H9 (cell line): ENCODE measurements around the gene DDX28. TPM values are rescaled to one million over a fixed set of nuclear protein-coding genes. Genes with fewer than 3 reads are reported as not detected.

Source experiments
- DNase-seq: peaks from one replicate; pipeline ENCODE4 v3.0.0-alpha.2; 2017
- H2AFZ ChIP-seq: one replicate; pipeline ENCODE4 v1.6.1; 2013; ENCODE audit warnings: mild to moderate bottlenecking, low read length, control low read depth, moderate library complexity
- H2AK5ac ChIP-seq: 2 replicates; pipeline ENCODE4 v1.6.1; 2013; ENCODE audit warnings: low read length, control low read depth, mixed read lengths; ENCODE audit not compliant: insufficient read length
- H2BK120ac ChIP-seq: one replicate; pipeline ENCODE4 v1.6.1; 2013; ENCODE audit warnings: low read depth, mild to moderate bottlenecking, low read length, control low read depth, inconsistent platforms; ENCODE audit not compliant: poor library complexity, severe bottlenecking
- H2BK12ac ChIP-seq: 2 replicates; pipeline ENCODE4 v1.6.1; 2013; ENCODE audit warnings: low read length, control low read depth, mixed read lengths, low read depth; ENCODE audit not compliant: insufficient read length
- H2BK15ac ChIP-seq: 2 replicates; pipeline ENCODE4 v1.6.1; 2013; ENCODE audit warnings: low read depth, low read length, control low read depth
- H2BK20ac ChIP-seq: one replicate; pipeline ENCODE4 v1.6.1; 2013; ENCODE audit warnings: low read depth, mild to moderate bottlenecking, low read length, control low read depth, inconsistent platforms; ENCODE audit not compliant: poor library complexity, severe bottlenecking
- H2BK5ac ChIP-seq: 2 replicates; pipeline ENCODE4 v1.6.1; 2013; ENCODE audit warnings: low read length, control low read depth, mixed read lengths; ENCODE audit not compliant: insufficient read length
- H3K14ac ChIP-seq: 2 replicates; pipeline ENCODE4 v1.6.1; 2013; ENCODE audit warnings: low read length, control low read depth; ENCODE audit not compliant: insufficient read depth
- H3K18ac ChIP-seq: 2 replicates; pipeline ENCODE4 v1.6.1; 2013; ENCODE audit warnings: low read depth, mild to moderate bottlenecking, mixed read lengths, low read length, control low read depth; ENCODE audit not compliant: insufficient read length
- H3K23ac ChIP-seq: 2 replicates; pipeline ENCODE4 v1.6.1; 2013; ENCODE audit warnings: low read length, control low read depth, mixed read lengths, low read depth; ENCODE audit not compliant: insufficient read length
- H3K23me2 ChIP-seq: 2 replicates; pipeline ENCODE4 v1.6.1; 2013; ENCODE audit warnings: low read depth, mild to moderate bottlenecking, mixed read lengths, low read length, control low read depth; ENCODE audit not compliant: insufficient read length, poor library complexity, severe bottlenecking
- H3K27ac ChIP-seq: 2 replicates; pipeline ENCODE4 v1.5.1; 2013; ENCODE audit warnings: low read length, control low read depth, mixed read lengths, low read depth; ENCODE audit not compliant: insufficient read length
- H3K27me3 ChIP-seq: 2 replicates; pipeline ENCODE4 v1.6.1; 2013; ENCODE audit warnings: low read length, control low read depth, inconsistent platforms; ENCODE audit not compliant: insufficient read depth
- H3K4ac ChIP-seq: 2 replicates; pipeline ENCODE4 v1.6.1; 2013; ENCODE audit warnings: low read depth, mild to moderate bottlenecking, control low read depth, inconsistent platforms, low read length, moderate library complexity
- H3K4me1 ChIP-seq: 2 replicates; pipeline ENCODE4 v1.6.1; 2013; ENCODE audit warnings: low read length, control low read depth, inconsistent platforms; ENCODE audit not compliant: insufficient read depth
- H3K4me2 ChIP-seq: 2 replicates; pipeline ENCODE4 v1.6.1; 2013; ENCODE audit warnings: low read length, control low read depth, mixed read lengths; ENCODE audit not compliant: insufficient read length, insufficient read depth
- H3K56ac ChIP-seq: 2 replicates; pipeline ENCODE4 v1.6.1; 2013; ENCODE audit warnings: low read depth, mild to moderate bottlenecking, mixed read lengths, low read length, control low read depth; ENCODE audit not compliant: insufficient read length
- H3K79me1 ChIP-seq: 2 replicates; pipeline ENCODE4 v1.6.1; 2013; ENCODE audit warnings: low read depth, mild to moderate bottlenecking, moderate library complexity, low read length, control low read depth, inconsistent platforms; ENCODE audit not compliant: insufficient read depth, poor library complexity, severe bottlenecking
- H3K79me2 ChIP-seq: 2 replicates; pipeline ENCODE4 v1.6.1; 2013; ENCODE audit warnings: low read length, control low read depth, inconsistent platforms; ENCODE audit not compliant: insufficient read depth
- H3K9ac ChIP-seq: 2 replicates; pipeline ENCODE4 v1.6.1; 2013; ENCODE audit warnings: low read length, control low read depth, mixed read lengths; ENCODE audit not compliant: insufficient read length; ENCODE audit errors: extremely low read depth
- H3K9me3 ChIP-seq: one replicate; pipeline ENCODE4 v1.6.1; 2013; ENCODE audit warnings: low read depth, low read length, inconsistent platforms; ENCODE audit not compliant: control insufficient read depth
- H3T11ph ChIP-seq: one replicate; pipeline ENCODE4 v1.6.1; 2013; ENCODE audit warnings: mild to moderate bottlenecking, low read length, control low read depth, inconsistent platforms
- H4K20me1 ChIP-seq: one replicate; pipeline ENCODE4 v1.6.1; 2013; ENCODE audit not compliant: control insufficient read depth, insufficient read length, insufficient read depth
- H4K5ac ChIP-seq: 2 replicates; pipeline ENCODE4 v1.6.1; 2013; ENCODE audit warnings: low read depth, mild to moderate bottlenecking, mixed read lengths, low read length, control low read depth; ENCODE audit not compliant: insufficient read length
- H4K8ac ChIP-seq: replicated peaks from 2 replicates; pipeline ENCODE4 v1.6.1; 2013; ENCODE audit warnings: low read length, control low read depth, mixed read lengths, low read depth; ENCODE audit not compliant: insufficient read length
- H4K91ac ChIP-seq: 2 replicates; pipeline ENCODE4 v1.6.1; 2013; ENCODE audit warnings: low read depth, mild to moderate bottlenecking, moderate library complexity, mixed read lengths, low read length, control low read depth; ENCODE audit not compliant: insufficient read length
- H3K27ac Mint-ChIP-seq, 3 experiments: 2 replicates in 2 of 3; 3 replicates in 1 of 3; pipeline ENCODE4 v1.8.0; 2020 to 2021; ENCODE audit warnings: mixed read lengths in 3 of 3, mild to moderate bottlenecking in 1 of 3, moderate library complexity in 1 of 3
- H3K27me3 Mint-ChIP-seq: 2 replicates; pipeline ENCODE4 v1.8.0; 2021; ENCODE audit warnings: low read depth, mild to moderate bottlenecking, moderate library complexity, mixed read lengths
- H3K36me3 Mint-ChIP-seq, 3 experiments: 2 replicates in 2 of 3; 3 replicates in 1 of 3; pipeline ENCODE4 v1.8.0; 2020 to 2021; ENCODE audit warnings: low read depth in 3 of 3, mixed read lengths in 3 of 3; ENCODE audit not compliant: insufficient read depth in 1 of 3
- H3K4me1 Mint-ChIP-seq, 2 experiments: 2 replicates each; pipeline ENCODE4 v1.8.0; 2020; ENCODE audit warnings: mixed read lengths in 2 of 2
- H3K4me3 Mint-ChIP-seq, 2 experiments: 2 replicates in 1 of 2; 3 replicates in 1 of 2; pipeline ENCODE4 v1.8.0; 2020 to 2021; ENCODE audit warnings: mild to moderate bottlenecking in 2 of 2, mixed read lengths in 2 of 2, moderate library complexity in 1 of 2
- H3K9me3 Mint-ChIP-seq, 2 experiments: 2 replicates in 1 of 2; 3 replicates in 1 of 2; pipeline ENCODE4 v1.8.0; 2020; ENCODE audit warnings: mild to moderate bottlenecking in 2 of 2, mixed read lengths in 2 of 2, moderate library complexity in 1 of 2
- WGBS: extraction: QIAGEN DNeasy Blood & Tissue Kit; methylation state at CpG from one replicate; pipeline ENCODE4 v1.1.7; 2013; ENCODE audit warnings: missing lambda C conversion rate, low lambda C conversion rate, mixed read lengths; ENCODE audit not compliant: insufficient read length; ENCODE audit errors: extremely low coverage; 5-methylcytosine and 5-hydroxymethylcytosine counted together
- total RNA-seq: library from RNA; stranded (reverse); gene quantifications from 2 replicates; pipeline ENCODE4 v1.2.1, GENCODE V29; 2021
- TF ChIP-seq, protein P1 (sequence below): fragments of 200-600 bp; sonication (generic); conservative IDR thresholded peaks from 3 replicates; pipeline ENCODE4 v1.8.0; 2021; ENCODE audit warnings: antibody characterized with exemption, mild to moderate bottlenecking

DDX28 gene
- total RNA-seq, 1 experiment from 2014 or later = 22.9 TPM

DNA sequence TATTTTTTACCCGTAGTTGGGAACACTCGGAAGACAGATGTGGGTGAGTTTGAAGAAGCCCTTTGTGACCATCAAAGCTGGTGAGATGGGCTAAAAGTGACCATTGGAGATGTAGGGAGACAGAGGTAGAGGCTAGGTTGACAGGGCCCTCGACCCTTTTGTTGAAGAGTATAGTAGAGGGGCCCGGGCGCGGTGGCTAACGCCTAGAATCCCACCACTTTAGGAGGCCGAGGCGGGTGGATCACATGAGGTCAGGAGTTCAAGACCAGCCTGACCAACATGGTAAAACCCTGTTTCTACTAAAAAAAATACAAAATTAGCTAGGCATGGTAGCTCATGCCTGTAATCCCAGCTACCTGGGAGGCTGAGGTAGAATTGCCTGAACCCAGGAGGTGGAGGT is 45.9 kb upstream of the DDX28 start:
- H3K4me2 ChIP-seq = no peak overlapping the region
- H3K79me2 ChIP-seq = no peaks in the 10 kb centered on the region
- no peaks in the 10 kb centered on the region for H3K4me1 ChIP-seq
- no peak overlapping the region for H3K27ac ChIP-seq
- Mint-ChIP-seq H3K36me3 (peaks cover 13 to 50% (median 32%) of the 10 kb centered on the region in 3 experiments; a peak in 6 of 7 replicates), H3K4me1 (no peaks in the 10 kb centered on the region), H3K9me3 (no peaks in the 10 kb centered on the region), H3K4me3 (no peak overlapping the region), H3K27me3 (no peaks in the 10 kb centered on the region), H3K27ac (no peak overlapping the region)
- H3K9me3 ChIP-seq = no peaks in the 10 kb centered on the region
- no peak overlapping the region for H4K8ac ChIP-seq
- no peak overlapping the region for H2AK5ac ChIP-seq
- no peak overlapping the region for H3K4ac ChIP-seq
- H3K14ac ChIP-seq = no peak overlapping the region
- H4K91ac ChIP-seq = no peak overlapping the region
- H3K23ac ChIP-seq = no peak overlapping the region
- no peaks in the 10 kb centered on the region for H4K20me1 ChIP-seq
- no peak overlapping the region for H3K56ac ChIP-seq
- DNase-seq = no peak
- no CpG with 5 or more reads among the region's 9 CpGs for WGBS
- no peak overlapping the region for H2BK20ac ChIP-seq
- no peak overlapping the region for H3T11ph ChIP-seq
- H2BK12ac ChIP-seq = no peak overlapping the region
- TF ChIP-seq, protein P1, sequence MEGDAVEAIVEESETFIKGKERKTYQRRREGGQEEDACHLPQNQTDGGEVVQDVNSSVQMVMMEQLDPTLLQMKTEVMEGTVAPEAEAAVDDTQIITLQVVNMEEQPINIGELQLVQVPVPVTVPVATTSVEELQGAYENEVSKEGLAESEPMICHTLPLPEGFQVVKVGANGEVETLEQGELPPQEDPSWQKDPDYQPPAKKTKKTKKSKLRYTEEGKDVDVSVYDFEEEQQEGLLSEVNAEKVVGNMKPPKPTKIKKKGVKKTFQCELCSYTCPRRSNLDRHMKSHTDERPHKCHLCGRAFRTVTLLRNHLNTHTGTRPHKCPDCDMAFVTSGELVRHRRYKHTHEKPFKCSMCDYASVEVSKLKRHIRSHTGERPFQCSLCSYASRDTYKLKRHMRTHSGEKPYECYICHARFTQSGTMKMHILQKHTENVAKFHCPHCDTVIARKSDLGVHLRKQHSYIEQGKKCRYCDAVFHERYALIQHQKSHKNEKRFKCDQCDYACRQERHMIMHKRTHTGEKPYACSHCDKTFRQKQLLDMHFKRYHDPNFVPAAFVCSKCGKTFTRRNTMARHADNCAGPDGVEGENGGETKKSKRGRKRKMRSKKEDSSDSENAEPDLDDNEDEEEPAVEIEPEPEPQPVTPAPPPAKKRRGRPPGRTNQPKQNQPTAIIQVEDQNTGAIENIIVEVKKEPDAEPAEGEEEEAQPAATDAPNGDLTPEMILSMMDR = no peak
- no peak overlapping the region for H4K5ac ChIP-seq
- no peaks in the 10 kb centered on the region for H3K23me2 ChIP-seq
- H3K18ac ChIP-seq = no peak overlapping the region
- no peak overlapping the region for H2BK120ac ChIP-seq
- no peak overlapping the region for H2BK5ac ChIP-seq
- H3K9ac ChIP-seq = no peak overlapping the region
- H2AFZ ChIP-seq = no peak overlapping the region
- H3K27me3 ChIP-seq = no peaks in the 10 kb centered on the region
- H2BK15ac ChIP-seq = no peak overlapping the region
- no peaks in the 10 kb centered on the region for H3K79me1 ChIP-seq
